GM19035 (cell line): ENCODE results near the gene WNK1.
"Not testable (repeated sequence)": the region's sequence is repeated elsewhere in the genome, so short reads cannot be mapped to it uniquely, and the experiment has no call there.

Experiments
- ATAC-seq: cut with Tn5 transposase; IDR thresholded peaks from one replicate; pipeline ENCODE4 v1.9.1; 2021; ENCODE audit not compliant: unreplicated experiment

WNK1 gene

GRCh38 chr12:751999-752694, at the start of gene WNK1:
Gene WNK1 (plus strand): TSS chr12:752579. CDS start chr12:753566, 987 bp downstream.
- peak; percentile 58 for ATAC-seq

GRCh38 chr12:704516-705242, 47.7 kb upstream of the WNK1 start:
- no peak for ATAC-seq

- not testable (repeated sequence) for ATAC-seq
Observed at GRCh38 chr12:708084-708483, 44.3 kb upstream of the WNK1 start.

- ATAC-seq, result no peak
Observed at GRCh38 chr12:709455-710020, 42.8 kb upstream of the WNK1 start.

- no peak for ATAC-seq
Observed at GRCh38 chr12:712172-712863, 40.1 kb upstream of the WNK1 start.

GRCh38 chr12:713281-713875, 39.0 kb upstream of the WNK1 start:
- no peak for ATAC-seq

- no peak for ATAC-seq
Observed at GRCh38 chr12:716506-716905, 35.9 kb upstream of the WNK1 start.

GRCh38 chr12:718756-719102, 33.6 kb upstream of the WNK1 start:
- ATAC-seq, result no peak

- no peak for ATAC-seq
Observed at GRCh38 chr12:720231-720941, 32.0 kb upstream of the WNK1 start.

GRCh38 chr12:724194-724855, 28.1 kb upstream of the WNK1 start:
- no peak for ATAC-seq

- ATAC-seq, result no peak
Observed at GRCh38 chr12:725076-725475, 27.3 kb upstream of the WNK1 start.

- no peak for ATAC-seq
Observed at GRCh38 chr12:726281-727140, 25.9 kb upstream of the WNK1 start.

- ATAC-seq, result no peak
Observed at GRCh38 chr12:727321-727720, 25.1 kb upstream of the WNK1 start.

GRCh38 chr12:728781-729180, 23.6 kb upstream of the WNK1 start:
- ATAC-seq, result no peak

GRCh38 chr12:729221-729620, 23.2 kb upstream of the WNK1 start:
- no peak for ATAC-seq

GRCh38 chr12:730550-730949, 21.8 kb upstream of the WNK1 start:
- ATAC-seq, result no peak

- no peak for ATAC-seq
Observed at GRCh38 chr12:737122-737739, 15.1 kb upstream of the WNK1 start.

- ATAC-seq, result no peak
Observed at GRCh38 chr12:738712-739111, 13.7 kb upstream of the WNK1 start.

GRCh38 chr12:739349-739748, 13.0 kb upstream of the WNK1 start:
- ATAC-seq, result no peak
